Measurements from ENCODE around the gene ZNF445.
"Not testable (repeated sequence)": the region's sequence is repeated elsewhere in the genome, so short reads cannot be mapped to it uniquely, and the experiment has no call there.

ZNF445 gene

DNA sequence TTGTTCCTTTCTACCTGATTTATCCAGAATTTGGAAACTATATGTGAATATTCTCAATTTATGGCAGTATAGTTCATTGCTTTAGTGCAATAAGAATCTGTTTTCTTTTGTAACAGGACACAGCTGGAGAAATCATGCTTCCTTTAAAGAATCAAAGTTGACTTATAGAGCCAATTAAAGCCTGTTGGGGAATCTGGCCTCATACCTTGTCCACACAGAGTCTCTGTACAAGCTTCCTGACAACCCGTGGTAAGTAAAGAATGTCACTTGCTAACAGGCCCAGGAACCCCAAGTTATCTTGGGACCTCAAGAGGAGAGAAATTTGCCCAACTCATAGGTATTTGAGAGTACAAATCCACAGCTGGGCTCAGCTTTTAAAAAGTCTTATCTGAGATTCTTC lies 10.2 kb downstream of the ZNF445 start:
- no peak for DNase-seq (ENCODE audit: low spot score)
- H3K4me1 Mint-ChIP-seq (ENCODE audit: low read depth): peaks cover 19% of the 10 kb centered on the region
- H3K27ac Mint-ChIP-seq: no peak overlapping the region
- H3K36me3 Mint-ChIP-seq (ENCODE audit: low read depth): peaks cover 56% of the 10 kb centered on the region
- no peaks in the 10 kb centered on the region for H3K27me3 Mint-ChIP-seq (ENCODE audit: low read depth)
- H3K9me3 Mint-ChIP-seq: peaks cover under 1% of the 10 kb centered on the region
- no peak overlapping the region for H3K4me3 Mint-ChIP-seq

- not testable (repeated sequence) for DNase-seq (ENCODE audit: low spot score); H3K27ac Mint-ChIP-seq
- H3K36me3 Mint-ChIP-seq (ENCODE audit: low read depth): peaks cover 64% of the 10 kb centered on the region
Observed at GRCh38 chr3:44464920-44465319, 12.6 kb downstream of the ZNF445 start.

DNA sequence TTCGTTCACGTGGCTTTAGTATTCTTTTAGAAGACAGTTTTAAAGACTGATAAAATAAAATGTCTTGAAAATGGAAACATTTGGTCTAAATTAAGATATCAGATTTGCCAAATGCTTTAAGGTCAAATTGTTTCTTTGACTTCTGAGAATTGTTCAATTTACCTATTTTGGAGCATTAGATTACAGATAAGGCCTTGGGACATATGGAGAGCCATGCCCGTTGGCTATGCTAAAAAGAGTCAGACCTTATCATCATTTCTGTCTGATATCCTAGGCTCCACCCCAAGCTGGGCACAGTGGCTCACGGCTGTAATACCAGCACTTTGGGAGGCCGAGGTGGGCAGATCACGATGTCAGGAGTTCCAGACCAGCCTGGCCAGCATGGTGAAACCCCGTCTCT lies 13.0 kb downstream of the ZNF445 start:
- peaks cover 27% of the 10 kb centered on the region for H3K9me3 Mint-ChIP-seq
- H3K27me3 Mint-ChIP-seq (ENCODE audit: low read depth): no peaks in the 10 kb centered on the region
- H3K4me1 Mint-ChIP-seq (ENCODE audit: low read depth): peaks cover 7% of the 10 kb centered on the region
- no peak overlapping the region for H3K4me3 Mint-ChIP-seq
- no peak overlapping the region for H3K27ac Mint-ChIP-seq
- H3K36me3 Mint-ChIP-seq (ENCODE audit: low read depth): peaks cover 64% of the 10 kb centered on the region
- DNase-seq (ENCODE audit: low spot score): no peak

More at GRCh38 chr3:44464920-44465319, 12.6 kb downstream of the ZNF445 start:
- not testable (repeated sequence) for H3K4me3 Mint-ChIP-seq; H3K4me1 Mint-ChIP-seq (ENCODE audit: low read depth); H3K27me3 Mint-ChIP-seq (ENCODE audit: low read depth)
- peaks cover 24% of the 10 kb centered on the region for H3K9me3 Mint-ChIP-seq

- Mint-ChIP-seq H3K9me3 (peaks cover 34% of the 10 kb centered on the region), H3K36me3 (ENCODE audit: low read depth) (peaks cover 84% of the 10 kb centered on the region)
- H3K27ac Mint-ChIP-seq; H3K4me3 Mint-ChIP-seq; DNase-seq (ENCODE audit: low spot score); H3K4me1 Mint-ChIP-seq (ENCODE audit: low read depth); H3K27me3 Mint-ChIP-seq (ENCODE audit: low read depth): not testable (repeated sequence)
Observed at GRCh38 chr3:44460050-44460449, 17.4 kb downstream of the ZNF445 start.

- H3K36me3 Mint-ChIP-seq (ENCODE audit: low read depth): peaks cover 78% of the 10 kb centered on the region
- DNase-seq (ENCODE audit: low spot score): no peak
- peaks cover 24% of the 10 kb centered on the region for H3K9me3 Mint-ChIP-seq
- no peaks in the 10 kb centered on the region for H3K4me1 Mint-ChIP-seq (ENCODE audit: low read depth)
- no peaks in the 10 kb centered on the region for H3K27me3 Mint-ChIP-seq (ENCODE audit: low read depth)
- H3K4me3 Mint-ChIP-seq: no peak overlapping the region
- no peak overlapping the region for H3K27ac Mint-ChIP-seq
Observed at GRCh38 chr3:44455318-44455717, 22.2 kb downstream of the ZNF445 start.

DNA sequence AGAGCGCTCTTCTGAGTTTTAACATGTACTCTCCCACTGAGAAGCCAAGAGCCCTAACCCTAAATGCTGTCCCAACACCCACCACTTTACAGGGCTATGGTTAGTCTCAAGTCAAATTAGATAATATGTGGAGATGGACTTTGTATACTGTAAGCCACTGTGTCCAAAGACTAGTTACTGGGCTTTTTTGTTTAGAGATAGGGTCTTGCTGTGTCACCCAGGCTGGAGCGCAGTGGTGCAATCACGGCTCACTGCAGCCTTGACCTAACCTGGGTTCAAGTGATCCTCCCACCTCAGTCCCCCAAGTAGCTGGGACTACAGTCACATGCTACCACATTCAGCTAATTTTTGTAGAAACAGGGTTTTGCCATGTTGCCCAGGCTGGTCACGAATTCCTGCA lies 23.2 kb downstream of the ZNF445 start:
- Mint-ChIP-seq H3K4me1 (ENCODE audit: low read depth) (no peaks in the 10 kb centered on the region), H3K4me3 (no peak overlapping the region), H3K36me3 (ENCODE audit: low read depth) (peaks cover 79% of the 10 kb centered on the region), H3K27ac (no peak overlapping the region), H3K9me3 (peaks cover 23% of the 10 kb centered on the region), H3K27me3 (ENCODE audit: low read depth) (no peaks in the 10 kb centered on the region)
- DNase-seq (ENCODE audit: low spot score): no peak

GRCh38 chr3:44451441-44451840 lies 26.0 kb downstream of the ZNF445 start:
- no peak for DNase-seq (ENCODE audit: low spot score)
- Mint-ChIP-seq H3K36me3 (ENCODE audit: low read depth) (peaks cover 87% of the 10 kb centered on the region), H3K4me3 (no peak overlapping the region), H3K27me3 (ENCODE audit: low read depth) (no peaks in the 10 kb centered on the region), H3K4me1 (ENCODE audit: low read depth) (no peaks in the 10 kb centered on the region), H3K27ac (no peak overlapping the region), H3K9me3 (peaks cover 46% of the 10 kb centered on the region)

DNA sequence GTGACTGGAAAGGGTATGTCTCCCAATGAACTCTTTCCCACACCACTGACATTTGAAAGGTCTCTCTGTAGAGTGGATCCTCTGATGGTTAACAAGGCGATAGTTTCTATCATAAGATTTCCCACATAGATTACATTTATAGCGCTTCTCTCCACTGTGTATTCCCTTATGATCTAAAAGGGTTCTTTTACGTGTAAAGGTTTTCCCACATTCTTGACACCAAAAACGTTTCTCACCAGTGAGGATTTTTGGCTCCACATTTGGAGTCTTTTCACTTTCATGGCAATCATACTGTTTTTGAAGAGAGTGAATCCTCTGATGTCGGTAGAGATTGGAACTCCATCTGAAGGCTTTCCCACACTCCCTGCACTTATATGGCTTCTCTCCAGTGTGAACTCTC lies 30.5 kb downstream of the ZNF445 start:
- Mint-ChIP-seq H3K36me3 (ENCODE audit: low read depth) (peaks cover 83% of the 10 kb centered on the region), H3K4me1 (ENCODE audit: low read depth) (peaks cover 8% of the 10 kb centered on the region), H3K27me3 (ENCODE audit: low read depth) (no peaks in the 10 kb centered on the region), H3K4me3 (no peak overlapping the region), H3K27ac (no peak overlapping the region), H3K9me3 (peaks cover 48% of the 10 kb centered on the region)
- DNase-seq (ENCODE audit: low spot score): no peak

- Mint-ChIP-seq H3K4me3 (no peak overlapping the region), H3K27me3 (ENCODE audit: low read depth) (no peaks in the 10 kb centered on the region), H3K4me1 (ENCODE audit: low read depth) (peaks cover 15% of the 10 kb centered on the region), H3K36me3 (ENCODE audit: low read depth) (peaks cover 78% of the 10 kb centered on the region), H3K27ac (no peak overlapping the region), H3K9me3 (peaks cover 41% of the 10 kb centered on the region)
- DNase-seq (ENCODE audit: low spot score): no peak
Observed at GRCh38 chr3:44445786-44446185, 31.7 kb downstream of the ZNF445 start.

DNA sequence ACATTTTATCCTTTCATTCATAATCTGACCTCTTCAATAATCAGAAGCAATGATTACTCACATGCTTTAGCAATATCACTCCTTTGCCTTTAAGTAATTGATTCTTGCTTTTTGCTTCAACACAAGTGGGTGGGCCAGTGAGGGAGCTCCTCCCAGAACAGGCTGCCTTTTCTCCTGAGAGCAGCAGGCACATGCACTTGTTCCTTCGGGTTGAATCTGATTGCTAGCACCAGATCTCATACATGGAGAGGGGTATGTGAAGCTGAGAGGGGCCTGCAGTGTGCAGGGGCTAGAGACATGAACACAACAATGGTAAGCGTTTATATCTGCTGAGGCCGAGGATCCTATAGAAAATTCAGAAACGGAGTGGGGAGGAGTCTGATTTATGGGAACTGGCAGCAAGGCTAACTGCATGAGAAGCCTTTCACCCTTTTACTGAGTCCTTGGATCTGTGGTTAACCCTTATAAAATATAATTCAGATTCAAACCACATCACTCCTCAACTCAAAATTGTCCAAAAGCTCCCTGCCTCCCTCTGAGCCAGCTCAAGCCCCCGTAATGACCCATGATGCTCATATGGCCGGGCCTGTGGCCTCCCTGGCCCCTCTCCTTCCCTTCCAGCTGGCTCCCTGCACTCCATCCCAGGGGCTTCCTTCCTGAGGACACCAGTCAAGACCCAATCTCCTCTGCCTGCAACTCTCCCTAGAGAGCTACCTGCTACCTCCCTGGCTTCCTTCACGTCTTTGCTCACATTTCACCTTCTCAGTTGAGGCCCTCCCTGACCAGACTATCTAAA lies 32.4 kb downstream of the ZNF445 start:
- Mint-ChIP-seq H3K27ac (no peak overlapping the region), H3K4me3 (no peak overlapping the region), H3K4me1 (ENCODE audit: low read depth) (peaks cover 22% of the 10 kb centered on the region), H3K27me3 (ENCODE audit: low read depth) (no peaks in the 10 kb centered on the region), H3K36me3 (ENCODE audit: low read depth) (peaks cover 75% of the 10 kb centered on the region), H3K9me3 (peaks cover 35% of the 10 kb centered on the region)
- DNase-seq (ENCODE audit: low spot score): no peak

DNA sequence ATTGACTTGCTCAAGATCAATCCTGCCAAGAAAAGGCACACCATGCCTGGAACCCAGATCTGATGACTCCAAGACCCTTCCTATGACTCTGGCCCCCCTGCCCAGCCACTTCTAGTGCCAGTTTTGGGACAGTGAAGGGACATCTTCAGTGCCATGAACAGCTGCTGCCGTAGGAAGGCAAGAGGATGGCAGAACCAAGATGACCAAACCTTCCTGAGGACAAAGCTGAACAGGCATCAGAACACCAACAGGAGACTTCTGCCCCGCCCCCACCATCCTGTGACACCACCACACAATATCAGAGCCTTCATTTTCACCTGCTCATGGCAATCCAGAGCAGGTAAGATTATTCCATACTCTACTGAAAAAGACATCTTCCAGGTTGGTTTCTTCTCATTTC lies 33.0 kb downstream of the ZNF445 start:
- Mint-ChIP-seq H3K27me3 (ENCODE audit: low read depth) (no peaks in the 10 kb centered on the region), H3K4me1 (ENCODE audit: low read depth) (peaks cover 27% of the 10 kb centered on the region), H3K36me3 (ENCODE audit: low read depth) (peaks cover 71% of the 10 kb centered on the region), H3K27ac (no peak overlapping the region), H3K9me3 (peaks cover 31% of the 10 kb centered on the region), H3K4me3 (no peak overlapping the region)
- no peak for DNase-seq (ENCODE audit: low spot score)

DNA sequence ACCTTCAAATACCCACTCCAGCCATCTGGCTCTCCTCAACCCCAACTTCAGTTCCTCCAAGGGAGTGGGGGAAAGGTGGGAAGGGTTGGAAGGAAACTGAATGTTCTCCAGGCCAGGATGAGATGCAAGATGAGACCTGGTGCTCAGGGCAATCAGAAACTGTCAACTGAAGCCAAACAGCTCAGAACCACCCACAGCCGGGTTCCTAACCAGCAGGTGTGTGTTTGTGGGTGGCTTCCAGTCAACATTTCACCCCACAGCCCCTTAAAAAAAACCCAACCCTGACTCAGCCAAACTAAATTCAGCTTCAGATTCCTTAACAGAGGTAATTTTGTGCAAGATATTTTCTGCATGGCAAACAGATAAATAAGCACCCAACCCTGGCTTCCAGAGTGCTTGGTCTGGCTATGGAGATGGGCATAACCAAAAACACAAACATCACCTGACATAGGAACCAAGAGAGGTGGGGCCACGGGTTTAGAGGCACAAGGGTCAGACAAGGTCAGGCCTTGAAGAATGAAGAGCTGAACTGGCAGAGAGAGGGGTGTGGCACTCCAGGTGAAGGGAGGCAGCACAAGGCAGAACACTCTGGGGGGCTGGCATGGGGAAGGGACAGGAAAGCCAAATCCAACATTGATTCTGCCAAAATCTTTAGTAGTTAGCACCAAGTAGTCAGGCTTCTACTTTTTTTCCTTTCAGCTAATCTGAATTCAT lies 34.7 kb downstream of the ZNF445 start:
- H3K9me3 Mint-ChIP-seq: peaks cover 15% of the 10 kb centered on the region
- H3K4me1 Mint-ChIP-seq (ENCODE audit: low read depth): peaks cover 31% of the 10 kb centered on the region
- peak overlapping the region; percentile 64 for H3K27ac Mint-ChIP-seq
- no peak overlapping the region for H3K4me3 Mint-ChIP-seq
- peak; percentile 27 for DNase-seq (ENCODE audit: low spot score)
- H3K27me3 Mint-ChIP-seq (ENCODE audit: low read depth): no peaks in the 10 kb centered on the region
- H3K36me3 Mint-ChIP-seq (ENCODE audit: low read depth): peaks cover 60% of the 10 kb centered on the region

- H3K36me3 Mint-ChIP-seq (ENCODE audit: low read depth): peaks cover 38% of the 10 kb centered on the region
- peak overlapping the region; percentile 82 for H3K4me3 Mint-ChIP-seq
- H3K27me3 Mint-ChIP-seq (ENCODE audit: low read depth): no peaks in the 10 kb centered on the region
- DNase-seq (ENCODE audit: low spot score): peak; percentile 89
- H3K4me1 Mint-ChIP-seq (ENCODE audit: low read depth): peaks cover 29% of the 10 kb centered on the region
- H3K27ac Mint-ChIP-seq: peak overlapping the region; percentile 95
- H3K9me3 Mint-ChIP-seq: no peaks in the 10 kb centered on the region
Observed at GRCh38 chr3:44439499-44440295, 37.8 kb downstream of the ZNF445 start.

DNA sequence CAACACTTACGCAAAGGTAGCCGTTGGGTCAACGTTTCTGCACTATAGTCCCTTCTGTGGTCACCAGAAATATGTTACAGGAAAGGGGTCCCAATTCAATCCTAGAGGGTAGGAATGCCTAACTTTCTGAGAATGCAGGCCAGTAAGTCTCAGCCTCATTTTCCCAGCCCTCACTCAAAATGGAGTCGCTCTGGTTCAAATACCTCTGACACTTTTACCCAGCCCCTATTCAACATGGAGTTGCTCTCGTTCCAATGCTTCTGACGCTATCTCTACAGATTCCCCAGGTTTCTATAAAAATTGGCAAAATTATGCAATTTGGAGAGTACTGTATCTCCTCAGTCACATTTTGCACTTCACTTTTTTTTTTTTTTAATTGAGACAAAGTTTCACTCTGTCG lies 39.7 kb downstream of the ZNF445 start:
- peaks cover 27% of the 10 kb centered on the region for H3K4me1 Mint-ChIP-seq (ENCODE audit: low read depth)
- DNase-seq (ENCODE audit: low spot score): no peak
- no peaks in the 10 kb centered on the region for H3K9me3 Mint-ChIP-seq
- H3K36me3 Mint-ChIP-seq (ENCODE audit: low read depth): peaks cover 29% of the 10 kb centered on the region
- H3K27ac Mint-ChIP-seq: no peak overlapping the region
- H3K4me3 Mint-ChIP-seq: no peak overlapping the region
- H3K27me3 Mint-ChIP-seq (ENCODE audit: low read depth): no peaks in the 10 kb centered on the region

All from T-helper 2 cell treated with Interferon-gamma antibody and Interleukin-4, amounts not matched to agents 5 μg/mL and 100 μg/mL, for 36 hours (primary cell).